H1 (cell line): ENCODE results near the gene FANCM. TPM values are rescaled to one million over a fixed set of nuclear protein-coding genes. Genes with fewer than 3 reads are reported as not detected.

Source experiments
- CTCF ChIA-PET: fragments of 300-600 bp; sonication (Branson Sonifier 250); formaldehyde crosslinking; loops from one replicate; lab custom pipeline; 2021; ENCODE audit not compliant: partially characterized antibody; lab: Charles Lee
- POLR2A ChIA-PET: fragments of 300-600 bp; sonication (Branson Sonifier 250); formaldehyde crosslinking; loops from one replicate; lab custom pipeline; 2021; ENCODE audit warnings: inconsistent platforms; ENCODE audit not compliant: partially characterized antibody; lab: Charles Lee
- DNase-seq, 2 experiments: peaks; one replicate each; pipeline versions ENCODE4 v3.0.0 to v3.0.0-alpha.2; 2010 to 2022; ENCODE audit warnings: low spot score in 2 of 2, low read depth in 1 of 2, mixed read lengths in 1 of 2
- FAIRE-seq: peaks from 2 replicates; lab custom pipeline; 2011; peaks lifted over from hg19 to GRCh38; lab: Jason Lieb, UNC
- H2AFZ ChIP-seq: 2 replicates; pipeline ENCODE4 v1.8.1; 2012; ENCODE audit warnings: low read length, inconsistent platforms
- H2AK5ac ChIP-seq: 2 replicates; pipeline ENCODE4 v1.6.1; 2013; ENCODE audit warnings: low read depth, low read length
- H2BK120ac ChIP-seq: replicated peaks from 2 replicates; pipeline ENCODE3; 2013; ENCODE audit warnings: low read depth, low read length, inconsistent platforms
- H2BK12ac ChIP-seq: 2 replicates; pipeline ENCODE4 v1.6.1; 2013; ENCODE audit warnings: low read depth, low read length
- H2BK15ac ChIP-seq: 2 replicates; pipeline ENCODE4 v1.6.1; 2013; ENCODE audit warnings: low read length
- H2BK20ac ChIP-seq: 2 replicates; pipeline ENCODE4 v1.6.1; 2013; ENCODE audit warnings: low read length
- H2BK5ac ChIP-seq: 2 replicates; pipeline ENCODE4 v1.6.1; 2013; ENCODE audit warnings: low read depth, low read length
- H3K14ac ChIP-seq: 2 replicates; pipeline ENCODE4 v1.6.1; 2013; ENCODE audit warnings: inconsistent platforms; ENCODE audit not compliant: insufficient read length
- H3K18ac ChIP-seq: 2 replicates; pipeline ENCODE4 v1.6.1; 2013; ENCODE audit warnings: low read length; ENCODE audit errors: extremely low read depth
- H3K23ac ChIP-seq: 2 replicates; pipeline ENCODE4 v1.6.1; 2013; ENCODE audit warnings: inconsistent platforms; ENCODE audit not compliant: insufficient read length
- H3K23me2 ChIP-seq: 2 replicates; pipeline ENCODE4 v1.6.1; 2013; ENCODE audit warnings: low read depth, low read length
- H3K27ac ChIP-seq: 2 replicates; pipeline ENCODE4 v1.6.1; 2011; ENCODE audit warnings: low read depth, low read length, inconsistent platforms
- H3K27me3 ChIP-seq, 4 experiments: replicated peaks in 1 of 4; 1 replicate in 1 of 4; 2 replicates in 3 of 4; pipeline versions ENCODE4 v1.6.1 to v1.8.1; 2011 to 2013; ENCODE audit warnings: low read length in 3 of 4, mild to moderate bottlenecking in 3 of 4, inconsistent platforms in 2 of 4, mixed read lengths in 2 of 4, moderate library complexity in 1 of 4; ENCODE audit not compliant: control insufficient read depth in 3 of 4, insufficient read depth in 3 of 4; ENCODE audit errors: extremely low read depth in 1 of 4
- H3K36me3 ChIP-seq, 4 experiments: 2 replicates each; pipeline versions ENCODE4 v1.6.1 to v1.8.1; 2011 to 2013; ENCODE audit warnings: mild to moderate bottlenecking in 4 of 4, low read length in 3 of 4, moderate library complexity in 2 of 4, control low read depth in 1 of 4, inconsistent platforms in 1 of 4; ENCODE audit not compliant: insufficient read depth in 4 of 4, control insufficient read depth in 2 of 4
- H3K4ac ChIP-seq: replicated peaks from 2 replicates; pipeline ENCODE3; 2013; ENCODE audit warnings: low read length, low read depth, mixed read lengths, inconsistent platforms; ENCODE audit not compliant: insufficient read length
- H3K4me1 ChIP-seq, 4 experiments: replicated peaks in 1 of 4; 1 replicate in 1 of 4; 2 replicates in 3 of 4; pipeline versions ENCODE4 v1.6.1 to v1.8.1; 2011 to 2013; ENCODE audit warnings: low read length in 3 of 4, inconsistent platforms in 2 of 4, mixed read lengths in 1 of 4; ENCODE audit not compliant: insufficient read depth in 4 of 4, control insufficient read depth in 3 of 4
- H3K4me2 ChIP-seq, 2 experiments: 2 replicates each; pipeline versions ENCODE4 v1.6.1 to v1.8.1; 2011 to 2013; ENCODE audit warnings: low read depth in 2 of 2, low read length in 2 of 2, control low read depth in 1 of 2, inconsistent platforms in 1 of 2, mild to moderate bottlenecking in 1 of 2; ENCODE audit not compliant: insufficient read depth in 1 of 2
- H3K4me3 ChIP-seq, 4 experiments: fragments of 200-600, 300-600 bp in 1 of 4; sonication (generic), shearing (Covaris generic), sonication (Bioruptor Twin) in 1 of 4; 2 replicates each; pipeline versions ENCODE4 v1.5.1 to v1.8.1; 2011 to 2016; ENCODE audit warnings: low read length in 4 of 4, low read depth in 3 of 4, control low read depth in 2 of 4, inconsistent platforms in 2 of 4, mild to moderate bottlenecking in 2 of 4, mixed read lengths in 1 of 4, moderate library complexity in 1 of 4; ENCODE audit not compliant: insufficient read depth in 2 of 4; ENCODE audit errors: extremely low read depth in 1 of 4
- H3K56ac ChIP-seq: replicated peaks from 2 replicates; pipeline ENCODE3; 2013; ENCODE audit warnings: low read depth, mild to moderate bottlenecking, mixed read lengths, low read length, inconsistent platforms; ENCODE audit not compliant: insufficient read length
- H3K79me1 ChIP-seq: 2 replicates; pipeline ENCODE4 v1.6.1; 2013; ENCODE audit warnings: low read depth, low read length, control low read depth
- H3K79me2 ChIP-seq, 2 experiments: 2 replicates each; pipeline versions ENCODE4 v1.6.1 to v1.8.1; 2012 to 2013; ENCODE audit warnings: low read length in 2 of 2, mild to moderate bottlenecking in 2 of 2, inconsistent platforms in 1 of 2; ENCODE audit not compliant: insufficient read depth in 2 of 2, control insufficient read depth in 1 of 2
- H3K9ac ChIP-seq, 4 experiments: replicated peaks in 1 of 4; 1 replicate in 1 of 4; 2 replicates in 3 of 4; pipeline versions ENCODE4 v1.6.1 to v1.8.1; 2011 to 2013; ENCODE audit warnings: low read depth in 3 of 4, low read length in 3 of 4, control low read depth in 2 of 4, mild to moderate bottlenecking in 2 of 4, moderate library complexity in 2 of 4, inconsistent platforms in 1 of 4; ENCODE audit errors: extremely low read depth in 1 of 4
- H3K9me3 ChIP-seq, 2 experiments: 2 replicates each; pipeline versions ENCODE4 v1.6.1 to v1.8.1; 2012 to 2013; ENCODE audit warnings: mild to moderate bottlenecking in 2 of 2, moderate library complexity in 2 of 2, control low read depth in 1 of 2, inconsistent platforms in 1 of 2, low read depth in 1 of 2, low read length in 1 of 2, mixed read lengths in 1 of 2; ENCODE audit not compliant: insufficient read depth in 2 of 2
- H4K20me1 ChIP-seq, 2 experiments: replicated peaks in 1 of 2; 2 replicates each; pipeline versions ENCODE3 to v1.8.1; 2011 to 2013; ENCODE audit warnings: inconsistent platforms in 2 of 2, low read length in 2 of 2, mild to moderate bottlenecking in 1 of 2; ENCODE audit not compliant: insufficient read depth in 2 of 2, control insufficient read depth in 1 of 2
- H4K5ac ChIP-seq: 2 replicates; pipeline ENCODE4 v1.6.1; 2013; ENCODE audit warnings: low read length, low read depth, mixed read lengths, inconsistent platforms; ENCODE audit not compliant: insufficient read length
- H4K8ac ChIP-seq: 2 replicates; pipeline ENCODE4 v1.8.0; 2013; ENCODE audit warnings: mild to moderate bottlenecking, moderate library complexity, low read length, inconsistent platforms; ENCODE audit not compliant: insufficient read depth; ENCODE audit errors: extremely low read depth
- H4K91ac ChIP-seq: replicated peaks from 2 replicates; pipeline ENCODE3; 2013; ENCODE audit warnings: low read length, mixed read lengths, inconsistent platforms; ENCODE audit not compliant: insufficient read length
- BCL11A ChIP-seq, 2 experiments: IDR thresholded peaks; one replicate each; pipeline ENCODE4 v1.6.1; 2011; ENCODE audit warnings: low read depth in 2 of 2, low read length in 2 of 2, mild to moderate bottlenecking in 2 of 2
- CBX8 ChIP-seq: fragments of 300-800, 300-1000 bp; sonication (generic); IDR thresholded peaks from 2 replicates; pipeline ENCODE4 v1.7.1; 2016; ENCODE audit warnings: low read depth, low read length, borderline replicate concordance
- CTCF ChIP-seq, 3 experiments: IDR thresholded peaks; 1 replicate in 2 of 3; 2 replicates in 1 of 3; pipeline versions ENCODE4 v1.5.1 to v1.6.1; 2011; ENCODE audit warnings: low read length in 3 of 3, mild to moderate bottlenecking in 3 of 3, inconsistent platforms in 2 of 3, low read depth in 1 of 3, moderate library complexity in 1 of 3; ENCODE audit not compliant: insufficient read depth in 1 of 3; ENCODE audit errors: control extremely low read depth in 1 of 3
- EGR1 ChIP-seq: IDR thresholded peaks from 2 replicates; pipeline ENCODE4 v1.6.1; 2011; ENCODE audit warnings: low read depth, low read length, borderline replicate concordance
- EP300 ChIP-seq, 2 experiments: IDR thresholded peaks; 1 replicate in 1 of 2; 2 replicates in 1 of 2; pipeline ENCODE4 v1.6.1; 2011 to 2012; ENCODE audit warnings: low read depth in 2 of 2, low read length in 2 of 2, mild to moderate bottlenecking in 2 of 2, borderline replicate concordance in 1 of 2, inconsistent platforms in 1 of 2, moderate library complexity in 1 of 2
- JUND ChIP-seq: IDR thresholded peaks from 2 replicates; pipeline ENCODE4 v1.6.1; 2011; ENCODE audit warnings: mild to moderate bottlenecking, improper control_type of control experiment, low read length
- NRF1 ChIP-seq: IDR thresholded peaks from 2 replicates; pipeline ENCODE4 v1.6.1; 2011; ENCODE audit warnings: mild to moderate bottlenecking, low read depth, low read length, improper control_type of control experiment
- PHF8 ChIP-seq: fragments of 200-600 bp; sonication (generic); conservative IDR thresholded peaks from 2 replicates; pipeline ENCODE4 v1.7.1; 2012; ENCODE audit warnings: low read depth, mild to moderate bottlenecking, inconsistent platforms, low read length, moderate library complexity
- SIRT6 ChIP-seq: IDR thresholded peaks from one replicate; pipeline ENCODE4 v1.7.1; 2012; ENCODE audit warnings: low read length, inconsistent platforms
- SRF ChIP-seq: IDR thresholded peaks from 2 replicates; pipeline ENCODE4 v1.6.1; 2011; ENCODE audit warnings: mild to moderate bottlenecking, low read depth, low read length, moderate library complexity
- SUZ12 ChIP-seq: fragments of 200-600 bp; sonication (generic); IDR thresholded peaks from 2 replicates; pipeline ENCODE4 v1.6.1; 2012; ENCODE audit warnings: mild to moderate bottlenecking, inconsistent platforms, low read length, moderate library complexity, mixed read lengths
- USF2 ChIP-seq: IDR thresholded peaks from 2 replicates; pipeline ENCODE4 v1.6.1; 2011; ENCODE audit warnings: low read length, improper control_type of control experiment
- polyA plus RNA-seq, 7 experiments: library from polyadenylated mRNA; depleted of rRNA in 3 of 7; stranded (reverse) in 5 of 7; unstranded in 2 of 7; fragments of >200 nt in 5 of 7; fragments of 200-250 nt in 2 of 7; gene quantifications; 1 replicate in 5 of 7; 2 replicates in 1 of 7; 4 replicates in 1 of 7; pipeline versions ENCODE4 v1.2.1 to v1.2.3, GENCODE V29; 2011 to 2013; ENCODE audit warnings: missing spikeins in 2 of 7, mixed read lengths in 2 of 7
- total RNA-seq: library from RNA; stranded (reverse); fragmentation: NEBNext Ultra II Directional; extraction: Animal tissue kit (Norgen Biotek cat#: 25700); gene quantifications from 2 replicates; pipeline ENCODE4 v1.2.1, GENCODE V29; 2021

The FANCM gene
- total and polyA plus RNA-seq, 2 of the 8 experiments (the other 6 are each of a cell fraction or from before 2014, with no cell fraction given) = 3.2 to 10.5 TPM

GRCh38 chr14:45169906-45170305, 34.2 kb downstream of the FANCM start:
- Histone ChIP-seq H3K56ac (no peak overlapping the region), H4K8ac (no peak overlapping the region), H4K20me1 (peaks cover 0 to 1% of the 10 kb centered on the region in 2 experiments), H3K79me2 (no peaks in the 10 kb centered on the region), H3K14ac (no peak overlapping the region), H3K27me3 (no peaks in the 10 kb centered on the region), H3K4ac (no peak overlapping the region), H3K27ac (no peak overlapping the region), H3K36me3 (peaks cover 2 to 5% (median 3%) of the 10 kb centered on the region in 4 experiments; a peak in 4 of 8 replicates), H2AK5ac (no peak overlapping the region), H3K4me3 (no peak overlapping the region), H2BK5ac (no peak overlapping the region), H3K9me3 (no peaks in the 10 kb centered on the region), H3K4me2 (no peak overlapping the region), H2BK15ac (no peak overlapping the region), H2BK20ac (no peak overlapping the region), H2AFZ (no peak overlapping the region), H2BK120ac (no peak overlapping the region), H4K91ac (no peak overlapping the region), H3K23ac (no peak overlapping the region), H3K4me1 (no peaks in the 10 kb centered on the region), H3K18ac (no peak overlapping the region), H3K23me2 (no peaks in the 10 kb centered on the region), H2BK12ac (no peak overlapping the region), H3K9ac (no peak overlapping the region), H4K5ac (no peak overlapping the region), H3K79me1 (no peaks in the 10 kb centered on the region)
- DNase-seq = no peak
- ChIA-PET CTCF (interaction anchor here (1.3 kb wide), 1 partner anchor 8 kb away, joined by 4 read pairs; no protein-coding TSS in a partner anchor), POLR2A (no interaction called here)
- no peak for FAIRE-seq
- no peak for TF ChIP-seq USF2
- TF ChIP-seq SUZ12 = no peak
- no peak for TF ChIP-seq SIRT6
- TF ChIP-seq PHF8 = no peak
- TF ChIP-seq CBX8 = no peak
- TF ChIP-seq CTCF (IDR thresholded peaks at IDR 0.05; ENCODE audit: control extremely low read depth in 1 of 3, insufficient read depth in 1 of 3, low read depth in 1 of 3, low read length in 3 of 3) = no peak
- TF ChIP-seq SRF = no peak
- TF ChIP-seq NRF1 = no peak
- TF ChIP-seq JUND = no peak
- TF ChIP-seq BCL11A (IDR thresholded peaks at IDR 0.05; ENCODE audit: low read depth in 2 of 2, low read length in 2 of 2) = no peak
- TF ChIP-seq EP300 (IDR thresholded peaks at IDR 0.05; ENCODE audit: borderline replicate concordance in 1 of 2, low read depth in 2 of 2, low read length in 2 of 2) = no peak
- no peak for TF ChIP-seq EGR1
